NCI-H2196 treated with DMSO at 0.1 percent for 48 hours (cell line): ENCODE measurements around the gene MEIG1.
A peak's percentile ranks its signal among the peaks of the same experiment; 100 is the strongest.
"Not testable (repeated sequence)": the region's sequence is repeated elsewhere in the genome, so short reads cannot be mapped to it uniquely, and the experiment has no call there.

ENCODE experiments used
- DNase-seq: peaks from one replicate; lab custom pipeline; 2025; ENCODE audit not compliant: unreplicated experiment; lab: John Stamatoyannopoulos, UW

Gene MEIG1, protein sequence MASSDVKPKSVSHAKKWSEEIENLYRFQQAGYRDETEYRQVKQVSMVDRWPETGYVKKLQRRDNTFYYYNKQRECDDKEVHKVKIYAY

DNA sequence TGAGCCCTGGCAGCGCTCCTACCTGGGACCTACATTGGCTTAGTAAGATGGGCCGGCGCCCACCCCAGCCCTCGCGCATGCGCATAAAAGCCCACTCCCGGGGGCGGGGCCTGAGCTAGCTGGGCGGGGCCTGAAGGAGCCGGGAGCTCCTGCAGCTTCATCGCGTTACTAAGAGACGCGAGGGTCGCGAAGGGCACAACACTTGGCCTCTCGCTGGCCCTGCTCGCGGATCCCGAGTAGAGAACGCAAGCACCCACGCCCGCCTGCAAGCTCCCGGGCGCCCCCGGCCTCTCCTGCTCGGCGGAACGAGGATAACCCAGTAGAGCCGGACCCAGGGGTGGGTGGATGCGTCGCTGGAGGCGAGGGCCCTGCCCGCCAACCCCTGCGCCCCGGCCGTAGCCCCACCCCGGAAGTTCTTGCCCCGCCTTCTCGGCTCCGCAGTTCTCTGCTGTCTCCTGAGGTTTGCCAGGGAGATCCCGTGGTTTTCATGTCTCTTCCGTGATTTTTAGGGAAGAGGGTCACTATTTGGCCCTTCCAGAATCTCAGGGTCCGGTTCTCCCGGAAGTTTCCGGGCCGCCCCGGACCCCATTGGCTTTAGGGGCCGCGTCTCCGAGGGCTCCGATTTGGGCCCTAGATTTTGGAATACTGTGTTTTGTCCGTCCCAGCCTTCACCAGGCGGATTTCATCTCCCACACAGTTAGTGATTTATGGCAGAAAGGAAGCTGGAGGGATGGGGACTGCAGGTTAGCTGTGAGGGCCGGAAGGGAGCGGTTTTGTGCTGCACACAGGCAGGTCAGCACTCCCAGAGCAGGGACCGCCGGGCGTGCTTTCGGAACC lies at the start of gene MEIG1:
Gene MEIG1 (plus strand): TSS at position 168 of the 837 bp plus-strand sequence. CDS start 7,081 bp downstream, outside the sequence.
- peak; percentile 50 for DNase-seq

DNA sequence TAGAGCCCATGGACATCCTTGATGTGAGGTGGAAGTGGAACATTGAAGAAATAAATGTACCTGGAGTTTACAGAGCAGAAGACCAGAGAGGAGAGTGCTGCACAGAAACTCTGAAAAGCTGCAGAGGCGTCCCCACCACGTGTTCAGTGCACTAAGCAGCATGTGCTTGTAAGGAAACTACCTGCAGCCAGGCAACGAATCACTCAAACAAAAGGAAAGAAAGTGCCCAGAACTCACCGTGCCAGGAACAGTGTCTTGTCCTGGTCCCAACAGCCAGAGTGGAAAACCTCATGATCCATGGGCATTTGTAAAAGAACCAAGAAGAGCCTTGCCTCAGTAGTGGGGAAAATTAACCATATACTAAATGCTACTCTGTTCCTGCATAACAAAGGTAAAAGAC lies 48.2 kb upstream of the MEIG1 start:
- no peak for DNase-seq

DNA sequence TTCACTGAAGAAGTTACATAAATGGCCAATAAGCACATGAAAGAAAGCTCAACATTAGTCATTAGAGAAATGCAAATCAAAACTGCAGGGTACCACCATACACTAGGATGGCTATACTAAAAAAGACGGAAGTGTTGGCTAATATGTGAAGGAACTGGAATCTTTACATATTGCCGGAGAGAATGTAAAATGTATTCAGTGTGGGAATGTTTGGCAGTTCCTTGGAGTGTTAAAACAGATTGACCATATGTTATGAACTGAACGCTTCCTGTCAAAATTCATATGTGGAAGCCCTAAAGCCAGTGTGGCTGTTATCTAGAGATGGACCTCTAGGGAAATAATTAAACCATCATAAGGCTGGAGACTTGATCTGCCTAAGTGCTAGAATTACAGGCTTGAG lies 47.4 kb upstream of the MEIG1 start:
- no peak for DNase-seq

DNA sequence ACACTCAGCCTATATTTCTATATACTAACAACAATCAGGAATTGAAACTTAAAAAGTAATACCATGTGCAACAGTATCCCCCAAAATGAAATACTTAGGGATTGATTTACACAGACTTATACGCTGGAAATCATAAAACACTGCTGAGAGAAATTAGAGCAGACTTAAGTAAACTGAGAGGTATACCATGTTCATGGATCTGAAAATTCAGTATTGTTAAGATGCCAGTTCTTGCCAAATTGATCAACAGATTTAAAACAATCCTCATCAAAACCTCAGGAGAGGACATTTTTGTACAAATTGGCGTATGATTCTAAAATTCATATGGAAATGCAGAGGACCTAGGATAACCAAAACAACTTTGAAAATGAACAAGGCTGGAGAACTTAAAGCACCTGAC lies 42.6 kb upstream of the MEIG1 start:
- no peak for DNase-seq

DNA sequence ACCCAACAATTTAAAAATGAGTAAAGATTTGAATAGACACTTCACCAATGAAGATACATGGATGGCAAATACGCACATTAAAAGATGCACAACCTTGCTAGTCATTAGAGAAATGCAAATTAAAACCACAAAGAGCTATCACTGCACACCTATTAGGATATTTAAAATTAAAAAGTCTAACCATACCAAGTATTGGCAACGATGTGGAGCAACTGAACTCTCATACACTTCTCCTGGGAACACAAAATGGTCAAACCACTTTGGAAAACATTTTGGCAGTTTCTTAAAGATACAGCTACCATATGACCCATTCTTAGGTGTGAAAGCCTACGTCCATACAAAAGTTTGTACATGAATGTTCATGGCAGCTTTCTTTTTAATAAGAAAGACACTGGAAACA lies 41.4 kb upstream of the MEIG1 start:
- no peak for DNase-seq

DNA sequence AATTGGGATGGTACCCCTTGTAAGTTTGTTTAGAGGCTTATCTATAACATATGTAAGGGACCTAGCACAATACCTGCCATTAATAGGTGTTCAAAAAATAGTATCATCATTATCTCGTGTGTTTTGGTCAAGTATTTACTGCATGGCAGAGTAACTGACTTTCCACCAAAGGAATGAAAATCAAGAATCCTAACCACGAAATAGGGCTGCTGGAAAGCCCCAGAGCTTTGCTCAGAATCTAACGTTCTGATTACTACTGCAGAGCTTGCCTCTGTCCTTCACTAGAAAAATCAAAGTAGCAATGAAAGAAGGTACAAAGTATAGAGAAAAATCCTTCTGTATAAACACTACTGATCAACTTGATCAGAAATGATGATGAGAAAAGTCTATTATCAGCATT lies 40.2 kb upstream of the MEIG1 start:
- no peak for DNase-seq

DNA sequence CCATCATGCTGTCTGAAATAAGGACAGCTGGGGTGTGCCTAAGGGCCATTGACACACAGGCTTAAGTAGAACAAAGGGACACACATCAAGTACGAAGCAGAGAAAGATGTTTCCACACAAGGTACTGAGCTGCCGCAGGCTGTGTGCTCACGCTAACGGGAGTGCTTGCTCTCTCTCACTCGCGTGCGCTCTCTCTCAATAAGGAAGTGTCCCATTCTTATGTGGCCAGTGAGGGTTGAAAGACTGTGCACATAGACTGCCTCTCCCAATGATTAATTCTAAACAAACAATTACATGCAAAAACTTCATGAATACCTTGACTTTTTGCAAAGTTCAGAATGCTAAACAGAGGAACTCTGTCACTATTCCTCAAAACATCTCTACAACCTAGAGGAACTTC lies 35.2 kb upstream of the MEIG1 start:
- DNase-seq, result no peak

DNA sequence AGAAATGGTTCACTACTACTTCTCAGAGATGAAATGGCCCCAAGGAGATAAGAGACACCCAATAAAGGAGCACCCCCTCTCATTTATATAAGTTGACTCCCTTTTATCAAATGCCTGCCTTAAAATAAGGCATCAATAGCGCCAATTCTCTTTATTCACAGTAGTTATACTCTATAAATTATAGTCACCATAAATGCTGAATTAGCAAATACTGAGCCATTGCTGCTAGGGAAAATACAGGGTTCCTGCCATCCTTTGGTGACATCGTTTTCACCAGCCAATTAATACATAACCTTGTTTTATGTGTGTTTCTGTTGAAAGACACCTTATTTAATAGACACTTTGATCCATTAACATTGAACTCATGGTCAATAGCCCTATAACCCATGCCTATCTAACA lies 33.9 kb upstream of the MEIG1 start:
- no peak for DNase-seq

DNA sequence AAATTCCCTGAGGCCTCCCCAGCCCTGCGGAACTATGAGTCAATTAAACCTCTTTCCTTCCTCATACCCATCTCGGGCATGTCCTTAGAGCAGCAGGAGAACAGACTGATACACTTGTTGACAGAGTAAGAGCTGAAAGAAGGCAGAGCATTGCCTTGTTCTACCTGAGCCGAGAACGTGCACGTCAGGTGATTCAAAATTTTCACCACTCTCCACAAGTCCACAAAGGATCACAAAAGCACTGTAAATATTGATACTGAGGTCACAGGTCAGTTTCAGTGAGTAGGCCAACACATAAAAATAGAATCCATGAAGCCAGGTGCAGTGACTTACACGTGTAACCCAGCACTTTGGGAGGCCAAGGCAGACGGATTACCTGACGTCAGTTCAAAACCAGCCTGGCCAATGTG lies 33.1 kb upstream of the MEIG1 start:
- peak; percentile 9 for DNase-seq

DNA sequence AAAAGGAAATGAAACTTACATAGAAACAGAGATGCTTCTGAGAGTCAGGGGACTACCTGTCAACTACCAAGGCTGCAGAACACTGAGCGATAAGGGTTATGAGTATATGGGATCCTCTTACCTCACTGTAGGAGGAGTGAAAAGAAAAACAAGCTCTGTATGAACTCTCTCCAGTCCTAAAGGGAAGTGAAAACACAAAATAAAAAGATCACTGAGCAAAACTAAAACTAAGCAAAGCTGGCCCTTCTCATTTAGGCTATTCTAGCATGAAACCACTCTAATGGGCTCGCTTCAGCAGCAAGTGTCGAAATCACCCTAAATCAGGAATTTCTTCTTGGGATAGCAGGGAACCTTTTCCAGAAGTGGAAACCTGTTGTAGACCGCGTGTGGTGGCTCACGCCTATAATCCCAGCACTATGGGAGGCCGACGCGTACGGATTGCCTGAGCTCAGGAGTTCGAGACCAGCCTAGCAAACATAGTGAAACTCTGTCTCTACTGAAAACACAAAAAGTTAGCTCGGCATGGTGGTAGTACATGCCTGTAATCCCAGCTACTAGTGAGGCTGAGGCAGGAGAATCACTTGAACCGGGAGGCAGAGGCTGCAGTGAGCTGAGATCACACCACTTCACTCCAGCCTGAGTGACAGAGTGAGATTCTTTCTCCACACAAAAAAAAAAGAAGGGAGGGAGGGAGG lies 32.3 kb upstream of the MEIG1 start:
- DNase-seq, result no peak

DNA sequence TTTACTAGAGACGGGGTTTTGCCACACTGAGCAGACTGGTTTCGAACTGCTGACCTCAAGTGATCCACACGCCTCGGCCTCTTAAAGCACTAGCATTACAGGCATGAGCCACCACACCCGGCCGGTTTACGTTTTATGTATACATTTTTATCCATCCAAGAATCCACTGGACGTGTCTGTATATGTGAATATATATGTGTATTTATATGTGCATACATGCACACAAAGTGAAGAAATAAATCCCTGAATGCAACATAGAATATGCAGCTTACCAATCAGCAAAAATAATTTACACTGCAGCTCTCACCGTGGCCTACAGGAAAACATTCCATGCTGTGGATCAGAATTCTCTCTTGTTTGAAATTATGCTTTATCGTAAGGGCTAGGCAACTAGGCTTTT lies 28.6 kb upstream of the MEIG1 start:
- DNase-seq, result no peak

DNA sequence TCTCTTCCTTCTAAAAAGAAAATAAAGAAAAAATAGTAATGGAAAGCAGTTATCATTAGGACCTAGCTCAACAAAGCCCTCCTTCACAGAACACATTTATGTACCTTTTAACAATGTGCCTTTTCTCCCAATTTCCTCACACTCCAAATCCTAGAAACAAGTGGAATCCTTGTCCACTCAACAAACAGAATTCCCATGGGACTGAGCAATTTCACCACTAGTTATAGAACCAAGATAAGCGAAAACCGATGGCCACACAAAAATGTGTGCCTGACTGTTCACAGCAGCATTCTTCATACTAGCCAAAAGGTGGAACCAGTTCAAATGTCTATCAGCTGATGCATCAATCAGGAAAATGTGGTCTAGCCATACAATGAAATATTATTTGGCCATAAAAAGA lies 22.6 kb upstream of the MEIG1 start:
- no peak for DNase-seq

DNA sequence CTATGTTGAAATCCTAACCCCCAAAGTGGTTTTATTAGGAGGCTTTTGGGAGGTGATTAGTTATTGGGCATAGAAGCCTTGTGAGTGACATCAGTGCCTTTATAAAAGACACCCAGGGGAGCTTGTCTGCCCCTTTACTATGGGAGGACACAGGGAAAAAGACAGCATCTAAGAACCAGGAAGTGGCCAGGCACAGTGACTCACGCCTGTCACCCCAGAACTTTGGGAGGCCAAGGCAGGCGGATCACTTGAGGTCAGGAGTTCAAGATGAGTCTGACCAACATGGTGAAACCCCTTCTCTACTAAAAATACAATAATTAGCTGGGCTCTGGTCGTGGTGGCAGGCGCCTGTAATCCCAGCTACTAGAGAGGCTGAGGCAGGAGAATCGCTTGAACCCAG lies 20.2 kb upstream of the MEIG1 start:
- not testable (repeated sequence) for DNase-seq

DNA sequence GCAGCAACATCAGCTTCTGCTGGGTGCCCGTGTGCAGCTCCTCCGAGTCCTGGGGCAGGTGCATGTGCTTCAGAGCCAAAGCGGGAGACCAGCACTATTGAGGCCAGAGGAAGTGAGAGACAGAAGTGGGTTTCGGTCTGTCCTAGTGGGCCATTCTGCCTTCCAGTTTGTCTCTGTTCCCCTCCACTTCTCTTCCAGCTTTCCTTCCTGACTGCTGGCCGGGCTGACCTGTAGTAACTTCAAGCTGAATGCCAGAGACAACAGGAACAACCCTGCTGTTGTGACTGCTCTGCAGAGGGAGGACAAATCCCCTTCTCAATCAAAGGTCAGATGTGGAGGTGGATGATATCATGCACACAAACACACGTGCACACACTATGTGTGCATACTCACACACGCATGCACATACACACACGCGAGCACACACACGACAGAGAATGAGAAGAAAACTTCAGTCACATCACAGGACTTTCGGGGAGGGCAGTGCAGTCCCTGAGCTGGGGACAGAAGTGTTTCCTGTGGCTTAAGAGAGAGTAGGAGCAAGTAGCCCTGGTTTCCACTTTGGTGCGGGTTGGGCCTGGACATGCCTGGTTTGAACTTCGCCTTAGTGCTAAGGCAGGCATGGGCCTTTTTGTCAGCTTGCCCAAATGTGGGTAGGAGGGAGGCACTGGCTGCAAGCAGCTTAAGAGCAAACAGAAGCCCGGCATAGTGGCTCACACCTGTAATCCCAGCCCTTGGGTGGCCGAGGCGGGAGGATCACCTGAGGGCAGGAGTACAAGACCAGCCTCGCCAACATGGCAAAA lies 16.8 kb upstream of the MEIG1 start:
- not testable (repeated sequence) for DNase-seq

DNA sequence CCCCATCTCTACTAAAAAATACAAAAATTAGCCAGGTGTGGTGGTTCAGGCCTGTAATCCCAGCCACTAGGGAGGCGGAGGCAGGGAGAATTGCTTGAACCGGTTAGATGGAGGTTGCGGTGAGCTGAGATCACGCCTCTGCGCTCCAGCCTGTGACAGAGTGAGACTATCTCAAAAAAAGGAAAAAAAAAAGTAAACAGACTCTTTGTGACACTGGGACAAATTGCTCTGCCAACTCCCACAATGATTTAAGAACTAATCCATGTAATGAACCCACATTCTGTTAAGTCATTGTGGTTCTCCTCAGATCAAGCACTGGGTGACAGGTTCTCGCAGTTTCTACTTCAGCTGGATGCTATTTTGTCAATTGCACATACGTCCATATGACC lies 16.2 kb upstream of the MEIG1 start:
- DNase-seq, result not testable (repeated sequence)

DNA sequence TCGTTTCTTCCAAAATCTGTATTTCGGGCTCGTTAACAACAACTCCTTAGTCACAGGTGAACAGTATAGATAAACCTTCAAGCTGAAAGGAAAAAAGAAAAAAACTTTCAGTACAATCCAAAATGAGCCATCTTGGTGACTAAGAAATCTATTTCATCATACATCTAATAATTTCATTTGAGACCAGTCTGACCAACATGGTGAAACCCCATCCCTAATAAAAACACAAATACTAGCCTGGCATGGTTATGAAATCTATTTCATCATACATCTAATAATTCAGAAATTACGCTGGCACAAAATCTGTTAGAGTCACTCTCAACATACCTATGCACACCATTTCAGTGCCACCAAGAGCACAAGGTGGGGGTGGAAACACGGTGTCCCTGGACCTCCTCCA lies 14.1 kb upstream of the MEIG1 start:
- DNase-seq, result no peak

DNA sequence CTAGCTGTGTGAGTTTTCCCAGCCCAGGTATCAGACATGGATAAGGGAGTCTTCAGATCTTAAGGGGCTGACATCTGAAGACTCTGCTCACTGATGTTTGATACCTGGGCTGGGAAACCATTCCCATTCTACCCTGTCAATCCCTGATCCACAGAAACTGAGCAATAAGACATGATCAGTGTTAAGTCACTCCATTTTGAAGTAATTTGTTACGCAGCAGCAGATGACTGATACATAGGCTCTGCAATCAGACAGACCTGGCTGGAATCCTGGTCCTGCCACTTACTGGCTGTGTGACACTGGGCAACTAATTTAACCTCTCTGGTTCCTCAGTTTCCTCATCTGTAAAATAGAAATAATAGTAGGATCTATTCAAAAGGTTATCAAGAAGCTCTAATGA lies 11.9 kb upstream of the MEIG1 start:
- no peak for DNase-seq

DNA sequence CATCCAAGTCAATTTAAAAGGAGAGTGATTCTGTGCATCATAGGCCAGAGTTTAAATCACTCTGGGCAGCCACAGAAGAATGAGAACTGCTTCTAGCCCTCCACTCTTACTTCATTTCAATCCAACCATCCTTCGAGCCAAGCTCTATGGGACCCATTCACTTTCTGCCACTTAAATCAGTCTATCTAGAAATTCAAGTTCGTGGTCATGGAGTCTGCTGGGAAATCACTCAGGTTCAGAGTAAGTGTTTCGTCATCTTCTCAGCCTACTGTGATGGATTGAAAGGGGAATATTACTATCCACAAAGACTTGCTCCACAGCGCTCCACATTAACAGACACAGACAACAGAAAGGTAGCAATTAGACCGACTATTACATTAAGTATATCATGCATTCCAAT lies 9.9 kb upstream of the MEIG1 start:
- no peak for DNase-seq

DNA sequence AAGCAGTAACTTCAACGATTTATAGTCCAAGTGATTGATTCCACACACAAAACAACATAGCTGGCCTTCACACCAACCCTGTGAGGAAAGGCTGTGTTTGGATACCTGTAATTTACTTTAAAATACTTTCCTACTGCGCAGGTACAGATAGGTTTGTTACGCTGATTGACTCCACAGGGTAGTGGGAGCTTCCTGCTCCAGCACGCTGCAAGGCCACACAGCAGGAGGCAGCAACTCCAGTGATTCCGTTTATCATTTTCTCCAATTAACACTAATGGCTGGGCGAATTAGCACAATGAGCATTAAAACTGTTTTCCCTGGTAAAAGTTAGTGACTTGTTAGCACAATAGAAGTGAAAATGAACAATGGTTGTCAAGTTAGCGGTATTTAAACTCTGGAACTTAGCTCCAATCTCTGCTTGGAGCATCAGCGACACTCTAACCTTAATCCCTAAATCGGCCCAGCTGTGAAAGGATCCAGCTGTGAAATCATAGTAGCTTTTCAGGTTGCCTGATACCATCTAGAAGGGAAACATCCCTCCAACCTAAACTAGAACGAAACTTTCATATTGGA lies 6.3 kb upstream of the MEIG1 start:
- DNase-seq, result no peak

DNA sequence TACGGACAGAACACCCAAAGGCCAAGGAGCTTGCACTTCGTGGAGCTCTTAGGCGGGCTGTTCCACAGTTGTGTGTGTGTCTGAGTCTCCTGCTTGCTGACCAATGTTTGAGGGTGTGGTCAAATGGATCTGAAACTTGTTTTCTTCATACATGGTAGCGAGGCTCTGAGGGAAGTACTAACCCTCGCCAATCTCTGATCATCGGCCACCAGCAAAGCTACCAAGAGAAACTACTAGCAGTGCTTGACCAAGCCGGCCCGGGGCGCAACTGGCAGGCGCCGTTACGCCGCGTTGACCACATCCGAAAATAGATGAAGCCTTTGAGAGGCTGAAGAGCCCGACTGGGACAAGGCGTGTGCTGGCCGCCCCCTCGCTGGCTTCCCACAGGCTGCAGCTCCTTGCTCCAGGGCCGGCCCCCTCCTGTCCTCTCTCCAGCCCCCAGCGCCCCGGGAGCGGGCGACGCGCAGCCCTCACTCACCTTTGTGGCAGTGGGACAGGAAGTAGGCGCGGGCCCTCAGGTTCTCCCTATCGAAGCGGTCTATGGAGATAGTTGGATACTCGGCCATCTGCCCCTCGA lies 5.7 kb upstream of the MEIG1 start:
- DNase-seq, result no peak
